ENCODE measurements around the gene PCIF1.

- TF ChIP-seq POLR2A (IDR thresholded peaks at IDR 0.05; ENCODE audit: low read length) (no peak), MAZ (IDR thresholded peaks at IDR 0.05; ENCODE audit: borderline replicate concordance, low read depth, low read length) (no peak), USF2 (IDR thresholded peaks at IDR 0.05) (no peak), PHF8 (IDR thresholded peaks at IDR 0.05; ENCODE audit: borderline replicate concordance, low read depth) (no peak), ZSCAN20 (CRISPR knock-in tag; IDR thresholded peaks at IDR 0.05) (no peak), CTCF (IDR thresholded peaks at IDR 0.05) (no peak)
These were observed 33.7 kb downstream of the PCIF1 start for GRCh38 chr20:45968081-45968671.

Data from A549 (cell line).